ENCODE measurements around the gene FHAD1. TPM values are rescaled to one million over a fixed set of nuclear protein-coding genes. Genes with fewer than 3 reads are reported as not detected.

The FHAD1 gene
- total and polyA plus RNA-seq, 9 of the 15 experiments (the other 6 are each of a cell fraction or from before 2014, with no cell fraction given): 0.32 to 2.1 (median 1.5) TPM; not detected in 1

- TF ChIP-seq ZNF263 (CRISPR knock-in tag; IDR thresholded peaks at IDR 0.05; ENCODE audit: borderline replicate concordance) (peak; percentile 12; the same call in 1 of the 2 replicates), ZNF778 (CRISPR knock-in tag; IDR thresholded peaks at IDR 0.05) (no peak), STAG1 (CRISPR knock-in tag; IDR thresholded peaks at IDR 0.05; ENCODE audit: borderline replicate concordance) (no peak), ZNF551 (CRISPR knock-in tag; IDR thresholded peaks at IDR 0.05) (no peak), JUND (IDR thresholded peaks at IDR 0.05; ENCODE audit: borderline replicate concordance, low read depth, low read length) (peak; percentile 50; the same call in 1 of the 2 replicates), JUND (tag; IDR thresholded peaks at IDR 0.05; ENCODE audit: borderline replicate concordance, low read depth, low read length) (no peak; the same call in 2 of the 3 replicates), ID3 (CRISPR knock-in tag; IDR thresholded peaks at IDR 0.05) (no peak), ID3 (tag; IDR thresholded peaks at IDR 0.05) (no peak), MCM5 (IDR thresholded peaks at IDR 0.05; ENCODE audit: low read depth) (no peak), MEIS2 (IDR thresholded peaks at IDR 0.05; ENCODE audit: partially characterized antibody) (no peak), HNRNPUL1 (IDR thresholded peaks at IDR 0.05; ENCODE audit: low read length) (no peak), SMAD4 (CRISPR knock-in tag; conservative IDR thresholded peaks at IDR 0.05) (peak; percentile 41; the same call in 1 of the 2 replicates), ZNF175 (CRISPR knock-in tag; IDR thresholded peaks at IDR 0.05; ENCODE audit: low read depth) (no peak), AFF4 (CRISPR knock-in tag; IDR thresholded peaks at IDR 0.05) (no peak), C11orf30 (IDR thresholded peaks at IDR 0.05; ENCODE audit: low read depth) (no peak), ZNF77 (CRISPR knock-in tag; IDR thresholded peaks at IDR 0.05) (no peak), ZNF41 (CRISPR knock-in tag; conservative IDR thresholded peaks at IDR 0.05) (no peak), TEAD2 (tag; IDR thresholded peaks at IDR 0.05) (no peak), IRF1 (CRISPR knock-in tag; IDR thresholded peaks at IDR 0.05; ENCODE audit: borderline replicate concordance) (no peak), ZNF316 (IDR thresholded peaks at IDR 0.05) (no peak), NR2C1 (IDR thresholded peaks at IDR 0.05) (peak; percentile 32; the same call in 1 of the 2 replicates), NR2C1 (tag; IDR thresholded peaks at IDR 0.05) (no peak), SPI1 (IDR thresholded peaks at IDR 0.05; ENCODE audit: borderline replicate concordance, low read depth, low read length) (no peak), SMARCB1 (IDR thresholded peaks at IDR 0.05; ENCODE audit: insufficient read length, low read depth) (no peak)
Measured at GRCh38 chr1:15358565-15359133, 111.6 kb downstream of the FHAD1 start (continued).

All from K562 (cell line).